Measurements from ENCODE around the gene PADI4. TPM values are rescaled to one million over a fixed set of nuclear protein-coding genes. Genes with fewer than 3 reads are reported as not detected.
A peak's percentile ranks its signal among the peaks of the same experiment; 100 is the strongest.

PADI4 gene
- total RNA-seq, 1 experiment from 2014 or later = not detected

DNA sequence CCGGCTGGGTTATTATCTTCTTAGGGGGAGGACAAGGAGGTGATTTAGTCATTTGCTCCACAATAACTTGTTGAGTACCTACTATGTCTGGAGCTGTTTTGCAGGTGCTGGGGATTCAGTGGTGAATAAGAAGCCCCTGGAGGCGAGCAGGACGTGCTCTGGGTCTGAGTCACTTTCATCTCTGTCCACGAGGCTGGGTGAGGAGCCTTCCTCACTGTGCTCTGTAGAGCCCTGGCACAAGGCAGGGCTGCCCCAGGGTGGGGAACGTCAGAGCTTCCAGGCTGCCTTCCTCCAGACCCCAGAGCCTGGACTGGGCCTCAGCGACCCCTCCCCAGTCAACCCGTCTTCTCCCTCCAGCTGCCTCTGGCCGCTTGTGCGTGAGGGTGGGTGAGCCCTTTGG, 61.5 kb downstream of the PADI4 start:
- H3K4me1 Mint-ChIP-seq (ENCODE audit: low read depth, unreplicated experiment) = no peaks in the 10 kb centered on the region
- H3K4me3 Mint-ChIP-seq (ENCODE audit: low read depth, unreplicated experiment) = no peak overlapping the region
- intact Hi-C loops (cut with micrococcal nuclease; ENCODE audit: unreplicated experiment) = no loop called here
- no TSS peak for BruUV-seq (replicated peaks)
- no peaks in the 10 kb centered on the region for H3K36me3 Mint-ChIP-seq (ENCODE audit: insufficient read depth, unreplicated experiment)
- H3K27ac Mint-ChIP-seq (ENCODE audit: unreplicated experiment) = no peak overlapping the region
- H3K27me3 Mint-ChIP-seq (ENCODE audit: unreplicated experiment) = peaks cover 18% of the 10 kb centered on the region
- DNase-seq = no peak
- H3K9me3 Mint-ChIP-seq (ENCODE audit: low read depth, unreplicated experiment) = no peaks in the 10 kb centered on the region
- TF ChIP-seq, protein P1, sequence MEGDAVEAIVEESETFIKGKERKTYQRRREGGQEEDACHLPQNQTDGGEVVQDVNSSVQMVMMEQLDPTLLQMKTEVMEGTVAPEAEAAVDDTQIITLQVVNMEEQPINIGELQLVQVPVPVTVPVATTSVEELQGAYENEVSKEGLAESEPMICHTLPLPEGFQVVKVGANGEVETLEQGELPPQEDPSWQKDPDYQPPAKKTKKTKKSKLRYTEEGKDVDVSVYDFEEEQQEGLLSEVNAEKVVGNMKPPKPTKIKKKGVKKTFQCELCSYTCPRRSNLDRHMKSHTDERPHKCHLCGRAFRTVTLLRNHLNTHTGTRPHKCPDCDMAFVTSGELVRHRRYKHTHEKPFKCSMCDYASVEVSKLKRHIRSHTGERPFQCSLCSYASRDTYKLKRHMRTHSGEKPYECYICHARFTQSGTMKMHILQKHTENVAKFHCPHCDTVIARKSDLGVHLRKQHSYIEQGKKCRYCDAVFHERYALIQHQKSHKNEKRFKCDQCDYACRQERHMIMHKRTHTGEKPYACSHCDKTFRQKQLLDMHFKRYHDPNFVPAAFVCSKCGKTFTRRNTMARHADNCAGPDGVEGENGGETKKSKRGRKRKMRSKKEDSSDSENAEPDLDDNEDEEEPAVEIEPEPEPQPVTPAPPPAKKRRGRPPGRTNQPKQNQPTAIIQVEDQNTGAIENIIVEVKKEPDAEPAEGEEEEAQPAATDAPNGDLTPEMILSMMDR (IDR thresholded peaks at IDR 0.05; ENCODE audit: unreplicated experiment) = no peak
- CTCF ChIA-PET = interaction anchor here (0.6 kb wide), 1 partner anchor 70 kb away, joined by 4 read pairs; no protein-coding TSS in a partner anchor

DNA sequence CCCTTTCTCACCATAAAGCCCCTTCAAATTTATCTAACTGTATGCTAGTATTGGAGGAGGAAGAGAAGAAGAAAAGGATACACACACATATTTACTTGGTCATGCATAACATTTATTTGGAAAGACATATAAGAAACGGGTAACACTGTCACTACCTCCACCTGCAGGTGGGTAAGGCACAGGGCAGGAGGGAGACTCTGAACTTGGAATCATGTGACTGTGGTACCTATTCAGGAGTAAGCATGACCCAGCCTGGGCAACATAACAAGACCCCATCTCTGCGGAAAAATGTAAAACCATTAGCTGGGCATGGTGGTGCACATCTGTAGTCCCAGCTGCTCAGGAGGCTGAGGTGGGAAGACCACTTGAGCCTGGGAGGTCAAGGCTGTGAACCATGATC, 62.6 kb downstream of the PADI4 start:
- intact Hi-C loops (cut with micrococcal nuclease; ENCODE audit: unreplicated experiment) = no loop called here
- TF ChIP-seq, protein P1 (IDR thresholded peaks at IDR 0.05; ENCODE audit: unreplicated experiment) = peak; percentile 36
- H3K9me3 Mint-ChIP-seq (ENCODE audit: low read depth, unreplicated experiment) = no peaks in the 10 kb centered on the region
- no peaks in the 10 kb centered on the region for H3K4me1 Mint-ChIP-seq (ENCODE audit: low read depth, unreplicated experiment)
- H3K4me3 Mint-ChIP-seq (ENCODE audit: low read depth, unreplicated experiment) = no peak overlapping the region
- no TSS peak for BruUV-seq (replicated peaks)
- no peaks in the 10 kb centered on the region for H3K36me3 Mint-ChIP-seq (ENCODE audit: insufficient read depth, unreplicated experiment)
- peaks cover 18% of the 10 kb centered on the region for H3K27me3 Mint-ChIP-seq (ENCODE audit: unreplicated experiment)
- peak; percentile 21 for DNase-seq
- CTCF ChIA-PET = no interaction called here
- H3K27ac Mint-ChIP-seq (ENCODE audit: unreplicated experiment) = no peak overlapping the region

DNA sequence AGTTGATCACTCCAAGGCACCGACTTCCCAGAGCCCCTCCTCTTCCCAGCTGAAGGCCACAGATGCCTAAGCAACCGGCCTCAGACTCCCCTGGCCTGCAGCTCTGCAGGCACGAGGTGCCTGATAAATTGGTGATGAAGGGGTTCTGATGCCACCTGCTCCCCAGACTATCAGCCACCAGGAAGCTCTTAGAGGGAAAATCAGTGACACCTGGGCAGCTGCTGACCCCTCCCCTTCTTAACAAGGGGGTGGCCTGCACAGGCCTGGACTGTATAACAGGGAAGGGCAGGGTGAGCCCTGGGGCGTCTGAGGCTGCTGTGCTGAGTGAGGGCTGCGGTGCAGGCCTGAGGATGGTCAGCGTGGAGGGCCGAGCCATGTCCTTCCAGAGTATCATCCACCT, 63.9 kb downstream of the PADI4 start, which contains the start of gene PADI6:
TSS of gene PADI6 (plus strand) at position 301 of the 400 bp plus-strand sequence. CDS start at position 351, 50 bp downstream.
- no peak for DNase-seq
- no peak within 1 kb of the TSS for H3K4me3 Mint-ChIP-seq (ENCODE audit: low read depth, unreplicated experiment)
- intact Hi-C loops (cut with micrococcal nuclease; ENCODE audit: unreplicated experiment) = no loop called here
- no peak within 1 kb of the TSS for H3K27ac Mint-ChIP-seq (ENCODE audit: unreplicated experiment)
- peaks cover 12% of the 10 kb centered on the region for H3K27me3 Mint-ChIP-seq (ENCODE audit: unreplicated experiment)
- TF ChIP-seq, protein P1 (IDR thresholded peaks at IDR 0.05; ENCODE audit: unreplicated experiment) = no peak
- H3K36me3 Mint-ChIP-seq (ENCODE audit: insufficient read depth, unreplicated experiment) = no peaks in the 10 kb centered on the region
- CTCF ChIA-PET = interaction anchor here (0.6 kb wide), 1 partner anchor 242 kb away, joined by 4 read pairs; no protein-coding TSS in a partner anchor
- H3K4me1 Mint-ChIP-seq (ENCODE audit: low read depth, unreplicated experiment) = no peaks in the 10 kb centered on the region
- no peaks in the 10 kb centered on the region for H3K9me3 Mint-ChIP-seq (ENCODE audit: low read depth, unreplicated experiment)
- BruUV-seq (replicated peaks) = no TSS peak

DNA sequence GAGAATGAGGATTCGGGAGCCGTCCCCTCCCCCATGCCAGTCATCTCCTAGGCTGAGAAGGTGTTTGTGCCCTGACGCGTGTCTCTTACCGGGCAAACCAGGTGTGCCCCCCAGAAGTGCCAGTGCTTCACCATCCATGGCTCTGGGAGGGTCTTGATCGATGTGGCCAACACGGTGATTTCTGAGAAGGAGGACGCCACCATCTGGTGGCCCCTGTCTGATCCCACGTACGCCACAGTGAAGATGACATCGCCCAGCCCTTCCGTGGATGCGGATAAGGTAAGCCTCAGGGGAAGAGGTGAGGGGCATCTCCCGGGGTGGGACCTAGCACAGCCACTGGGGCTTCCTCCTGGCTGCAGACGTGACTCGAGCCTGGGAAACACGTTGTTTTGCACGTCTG, 65.0 kb downstream of the PADI4 start:
- CTCF ChIA-PET = no interaction called here
- Mint-ChIP-seq H3K4me3 (ENCODE audit: low read depth, unreplicated experiment) (no peak overlapping the region), H3K9me3 (ENCODE audit: low read depth, unreplicated experiment) (no peaks in the 10 kb centered on the region), H3K36me3 (ENCODE audit: insufficient read depth, unreplicated experiment) (peaks cover 5% of the 10 kb centered on the region), H3K27me3 (ENCODE audit: unreplicated experiment) (peaks cover 14% of the 10 kb centered on the region), H3K4me1 (ENCODE audit: low read depth, unreplicated experiment) (no peaks in the 10 kb centered on the region), H3K27ac (ENCODE audit: unreplicated experiment) (no peak overlapping the region)
- no TSS peak for BruUV-seq (replicated peaks)
- DNase-seq = no peak
- intact Hi-C loops (cut with micrococcal nuclease; ENCODE audit: unreplicated experiment) = no loop called here
- TF ChIP-seq, protein P1 (IDR thresholded peaks at IDR 0.05; ENCODE audit: unreplicated experiment) = no peak
